ENCODE results near the gene CDC42BPA. TPM values are rescaled to one million over a fixed set of nuclear protein-coding genes. Genes with fewer than 3 reads are reported as not detected.

Gene CDC42BPA
- total RNA-seq, 4 donors from 2014 or later = 16.8 to 26.9 (median 22.5) TPM

- 92 to 96% methylated on average over 15 of the region's 15 CpGs for WGBS, 2 donors
- H3K4me3 ChIP-seq (ENCODE audit: low read depth, poor library complexity, severe bottlenecking) = no peak overlapping the region
- DNase-seq (ENCODE audit: low spot score in 2 of 2) = peak in 1 of 2 donors; percentile 74
- intact Hi-C loops (cut with DNase I; ENCODE audit: low total_unique reads) = no loop called here
- TF ChIP-seq CTCF (IDR thresholded peaks at IDR 0.05) = no peak
- no peak for TF ChIP-seq POLR2A (IDR thresholded peaks at IDR 0.05)
These were observed 369.3 kb downstream of the CDC42BPA start for GRCh38 chr1:226948996-226949395.

GRCh38 chr1:226948480-226948879 lies 369.8 kb downstream of the CDC42BPA start:
- peak in 1 of 2 donors; percentile 5 for DNase-seq (ENCODE audit: low spot score in 2 of 2)
- WGBS, 2 donors = 97 to 98% methylated on average over 6 of the region's 6 CpGs
- intact Hi-C loops (cut with DNase I; ENCODE audit: low total_unique reads) = no loop called here
- TF ChIP-seq POLR2A (IDR thresholded peaks at IDR 0.05) (no peak), CTCF (IDR thresholded peaks at IDR 0.05) (no peak)
- H3K4me3 ChIP-seq (ENCODE audit: low read depth, poor library complexity, severe bottlenecking) = no peak overlapping the region

- peak in 1 of 2 donors; percentile 18 for DNase-seq (ENCODE audit: low spot score in 2 of 2)
- no peak overlapping the region for H3K4me3 ChIP-seq (ENCODE audit: low read depth, poor library complexity, severe bottlenecking)
- intact Hi-C loops (cut with DNase I; ENCODE audit: low total_unique reads) = no loop called here
- WGBS, 2 donors = 93 to 96% methylated on average over 2 of the region's 2 CpGs
- no peak for TF ChIP-seq CTCF (IDR thresholded peaks at IDR 0.05)
- TF ChIP-seq POLR2A (IDR thresholded peaks at IDR 0.05) = no peak
These were observed 370.2 kb downstream of the CDC42BPA start for GRCh38 chr1:226948051-226948450.

GRCh38 chr1:226946841-226947240 lies 371.5 kb downstream of the CDC42BPA start:
- DNase-seq (ENCODE audit: low spot score in 2 of 2) = peak in 1 of 2 donors; percentile 3
- TF ChIP-seq POLR2A (IDR thresholded peaks at IDR 0.05) (no peak), CTCF (IDR thresholded peaks at IDR 0.05) (no peak)
- intact Hi-C loops (cut with DNase I; ENCODE audit: low total_unique reads) = no loop called here
- WGBS, 2 donors = 53 to 57% methylated on average over 3 of the region's 3 CpGs
- no peak overlapping the region for H3K4me3 ChIP-seq (ENCODE audit: low read depth, poor library complexity, severe bottlenecking)

GRCh38 chr1:226946285-226946684 lies 372.0 kb downstream of the CDC42BPA start:
- no peak overlapping the region for H3K4me3 ChIP-seq (ENCODE audit: low read depth, poor library complexity, severe bottlenecking)
- TF ChIP-seq CTCF (IDR thresholded peaks at IDR 0.05) (no peak), POLR2A (IDR thresholded peaks at IDR 0.05) (no peak)
- DNase-seq (ENCODE audit: low spot score in 2 of 2) = peak in 1 of 2 donors; percentile 85
- intact Hi-C loops (cut with DNase I; ENCODE audit: low total_unique reads) = no loop called here
- WGBS, 2 donors = 85 to 87% methylated on average over 9 of the region's 9 CpGs

GRCh38 chr1:226945858-226946245 lies 372.4 kb downstream of the CDC42BPA start:
- peak in 1 of 2 donors; percentile 78 for DNase-seq (ENCODE audit: low spot score in 2 of 2)
- intact Hi-C loops (cut with DNase I; ENCODE audit: low total_unique reads) = no loop called here

More at GRCh38 chr1:226945858-226946245, 372.4 kb downstream of the CDC42BPA start:
- WGBS, 2 donors = 76 to 82% methylated on average over 8 of the region's 8 CpGs
- TF ChIP-seq POLR2A (IDR thresholded peaks at IDR 0.05) (no peak), CTCF (IDR thresholded peaks at IDR 0.05) (no peak)
- H3K4me3 ChIP-seq (ENCODE audit: low read depth, poor library complexity, severe bottlenecking) = no peak overlapping the region

Measured in lower leg skin (tissue), 4 donors.